Peyer's patch (tissue), 4 donors: ENCODE data around the gene UBE2C.

ENCODE experiments used
- CTCF ChIP-seq, 6 experiments: fragments of 450-650 bp in 4 of 6; fragments of 200-600 bp in 2 of 6; sonication (generic) in 1 of 6; IDR thresholded peaks; one replicate each; pipeline ENCODE4 v1.5.1; 2017 to 2019; ENCODE audit warnings: antibody characterized with exemption in 6 of 6, mild to moderate bottlenecking in 3 of 6, moderate library complexity in 1 of 6
- POLR2A ChIP-seq, 2 donors: fragments of 450-650 bp; IDR thresholded peaks; one replicate each; pipeline ENCODE4 v1.5.1; 2017; ENCODE audit warnings: antibody characterized with exemption in 2 of 2, mild to moderate bottlenecking in 2 of 2, moderate library complexity in 2 of 2

GRCh38 chr20:45834797-45835161, 22.3 kb downstream of the UBE2C start:
- no peak for TF ChIP-seq CTCF (IDR thresholded peaks at IDR 0.05)
- no peak for TF ChIP-seq POLR2A (IDR thresholded peaks at IDR 0.05)
